Right lobe of liver (tissue), 6 donors: ENCODE data around the gene CAMTA1. TPM values are rescaled to one million over a fixed set of nuclear protein-coding genes. Genes with fewer than 3 reads are reported as not detected.

ENCODE experiments used
- ATAC-seq, 4 donors: fragments of 200-7000 bp; cut with Tn5 transposase; one replicate each; pipeline ENCODE4 v1.9.1; 2020; ENCODE audit warnings: mild to moderate bottlenecking in 4 of 4, moderate library complexity in 4 of 4
- DNase-seq, 3 donors: peaks; one replicate each; pipeline ENCODE4 v3.0.0-alpha.2; 2020
- H3K27ac ChIP-seq, 3 donors: fragments of 200-600 bp; one replicate each; pipeline ENCODE4 v1.8.0; 2022
- H3K27me3 ChIP-seq, 2 donors: fragments of 200-600 bp; one replicate each; pipeline ENCODE4 v1.8.0; 2022
- H3K36me3 ChIP-seq, 4 donors: fragments of 200-600 bp; sonication (generic) in 1 of 4; one replicate each; pipeline versions ENCODE4 v1.5.1 to v1.8.0; 2017 to 2022; ENCODE audit warnings: control low read depth in 1 of 4
- H3K4me1 ChIP-seq, 4 donors: fragments of 200-600 bp; sonication (generic) in 1 of 4; one replicate each; pipeline versions ENCODE4 v1.5.1 to v1.8.0; 2017 to 2022; ENCODE audit warnings: control low read depth in 1 of 4
- H3K4me3 ChIP-seq, 3 donors: fragments of 200-600 bp; one replicate each; pipeline ENCODE4 v1.8.0; 2022
- H3K9me3 ChIP-seq, 4 donors: fragments of 200-600 bp; sonication (generic) in 1 of 4; one replicate each; pipeline versions ENCODE4 v1.5.1 to v1.8.0; 2017 to 2022; ENCODE audit warnings: control low read depth in 1 of 4
- POLR2A ChIP-seq: fragments of 450-650 bp; IDR thresholded peaks from one replicate; pipeline ENCODE4 v1.6.1; 2017; ENCODE audit warnings: antibody characterized with exemption, mild to moderate bottlenecking
- WGBS: methylation state at CpG from one replicate; pipeline ENCODE4 v1.1.6; 2018; ENCODE audit warnings: low coverage, low lambda C conversion rate; ENCODE audit not compliant: insufficient coverage; ENCODE audit errors: missing lambda C conversion rate; 5-methylcytosine and 5-hydroxymethylcytosine counted together
- intact Hi-C, 2 donors: fragments of 100-400 bp; cut with DNase I; formaldehyde crosslinking; loops; one replicate each; pipeline versions ENCODE4 v1.11.2 to v1.14.1; 2022
- total RNA-seq, 6 experiments: library from RNA; depleted of rRNA in 2 of 6; stranded (reverse); fragments of >200 nt in 2 of 6; fragmentation: NEBNext Ultra II Directional in 3 of 6; extraction: Animal tissue kit (Norgen Biotek cat#: 25700) in 3 of 6; gene quantifications; one replicate each; pipeline versions ENCODE4 v1.1.0 to v1.2.4, GENCODE V29; 2016 to 2023
- TF ChIP-seq, protein P1 (sequence below), 4 donors: fragments of 200-600 bp in 3 of 4; fragments of 450-650 bp in 1 of 4; IDR thresholded peaks; one replicate each; pipeline versions ENCODE4 v1.5.1 to v1.8.0; 2016 to 2022; ENCODE audit warnings: antibody characterized with exemption in 4 of 4, mild to moderate bottlenecking in 2 of 4
- donor health status: DM: no; HTN: yes; CAD: no.
- donor health status: DM: no; HTN: no; CAD: no.
- donor health status: DM: no; HTN: no; CAD: no.
- donor health status: DM: no; HTN: yes; CAD: no.
- donor health status: DM: no; HTN: yes; CAD: no.

The CAMTA1 gene
- total RNA-seq, 6 experiments from 2014 or later = 32.3 to 49.4 (median 37.2) TPM

DNA sequence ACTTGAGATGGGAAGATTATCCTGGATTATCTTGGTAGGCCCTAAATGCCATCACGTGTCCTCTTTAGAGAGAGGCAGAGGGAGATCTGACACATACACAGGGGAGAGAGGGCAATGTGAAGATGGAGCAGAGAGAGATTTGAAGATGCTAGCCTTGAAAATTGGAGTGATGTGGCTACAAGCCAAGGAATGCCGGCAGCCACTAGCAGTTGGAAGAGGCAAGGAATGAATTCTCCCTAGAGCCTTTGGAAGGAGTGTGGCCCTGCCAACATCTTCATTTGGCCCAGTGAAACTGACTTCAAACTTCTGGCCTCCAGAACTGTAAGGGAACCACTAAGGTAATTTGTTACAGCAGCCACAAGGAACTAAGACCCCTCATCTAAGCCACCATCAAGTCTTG, 8.9 kb upstream of the CAMTA1 start:
- H3K4me1 ChIP-seq = no peaks in the 10 kb centered on the region
- ATAC-seq (no peak), DNase-seq (no peak)
- H3K4me3 ChIP-seq = no peak overlapping the region
- TF ChIP-seq, protein P1, sequence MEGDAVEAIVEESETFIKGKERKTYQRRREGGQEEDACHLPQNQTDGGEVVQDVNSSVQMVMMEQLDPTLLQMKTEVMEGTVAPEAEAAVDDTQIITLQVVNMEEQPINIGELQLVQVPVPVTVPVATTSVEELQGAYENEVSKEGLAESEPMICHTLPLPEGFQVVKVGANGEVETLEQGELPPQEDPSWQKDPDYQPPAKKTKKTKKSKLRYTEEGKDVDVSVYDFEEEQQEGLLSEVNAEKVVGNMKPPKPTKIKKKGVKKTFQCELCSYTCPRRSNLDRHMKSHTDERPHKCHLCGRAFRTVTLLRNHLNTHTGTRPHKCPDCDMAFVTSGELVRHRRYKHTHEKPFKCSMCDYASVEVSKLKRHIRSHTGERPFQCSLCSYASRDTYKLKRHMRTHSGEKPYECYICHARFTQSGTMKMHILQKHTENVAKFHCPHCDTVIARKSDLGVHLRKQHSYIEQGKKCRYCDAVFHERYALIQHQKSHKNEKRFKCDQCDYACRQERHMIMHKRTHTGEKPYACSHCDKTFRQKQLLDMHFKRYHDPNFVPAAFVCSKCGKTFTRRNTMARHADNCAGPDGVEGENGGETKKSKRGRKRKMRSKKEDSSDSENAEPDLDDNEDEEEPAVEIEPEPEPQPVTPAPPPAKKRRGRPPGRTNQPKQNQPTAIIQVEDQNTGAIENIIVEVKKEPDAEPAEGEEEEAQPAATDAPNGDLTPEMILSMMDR (IDR thresholded peaks at IDR 0.05) = no peak
- TF ChIP-seq POLR2A = no peak
- intact Hi-C loops = no loop called here
- no peaks in the 10 kb centered on the region for H3K27me3 ChIP-seq
- no peaks in the 10 kb centered on the region for H3K9me3 ChIP-seq
- H3K36me3 ChIP-seq = no peaks in the 10 kb centered on the region
- WGBS = 75% methylated on average over 2 of the region's 2 CpGs
- no peak overlapping the region for H3K27ac ChIP-seq

GRCh38 chr1:6776895-6777294, 8.4 kb upstream of the CAMTA1 start:
- WGBS = 61% methylated on average over 6 of the region's 7 CpGs
- Histone ChIP-seq H3K27me3 (no peaks in the 10 kb centered on the region), H3K36me3 (no peaks in the 10 kb centered on the region), H3K27ac (no peak overlapping the region), H3K4me1 (no peaks in the 10 kb centered on the region), H3K4me3 (no peak overlapping the region), H3K9me3 (no peaks in the 10 kb centered on the region)
- TF ChIP-seq, protein P1 (IDR thresholded peaks at IDR 0.05) = no peak
- TF ChIP-seq POLR2A = no peak
- DNase-seq (no peak), ATAC-seq (no peak)
- intact Hi-C loops = no loop called here

DNA sequence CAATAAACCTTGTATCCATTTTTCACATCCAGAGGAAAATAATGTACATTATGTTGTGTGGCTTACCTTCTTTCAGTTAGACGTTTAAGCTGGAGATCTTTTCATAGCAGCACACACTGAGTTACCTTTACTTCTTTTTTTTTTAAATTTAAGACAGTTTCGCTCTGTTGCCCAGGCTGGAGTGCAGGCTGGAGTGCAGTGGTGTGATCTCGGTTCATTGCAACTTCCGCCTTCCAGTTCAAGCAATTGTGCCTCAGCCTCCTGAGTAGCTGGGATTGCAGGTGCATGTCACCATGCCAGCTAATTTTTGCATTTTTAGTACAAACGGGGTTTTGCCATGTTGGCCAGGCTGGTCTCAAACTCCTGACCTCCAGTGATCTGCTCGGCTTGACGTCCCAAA, 7.4 kb upstream of the CAMTA1 start:
- intact Hi-C loops = no loop called here
- Histone ChIP-seq H3K4me3 (no peak overlapping the region), H3K36me3 (no peaks in the 10 kb centered on the region), H3K9me3 (no peaks in the 10 kb centered on the region), H3K27ac (no peak overlapping the region), H3K27me3 (no peaks in the 10 kb centered on the region), H3K4me1 (no peaks in the 10 kb centered on the region)
- no peak for TF ChIP-seq POLR2A
- TF ChIP-seq, protein P1 (IDR thresholded peaks at IDR 0.05) = no peak
- no peak for DNase-seq
- ATAC-seq = no peak
- 67% methylated on average over 7 of the region's 7 CpGs for WGBS

DNA sequence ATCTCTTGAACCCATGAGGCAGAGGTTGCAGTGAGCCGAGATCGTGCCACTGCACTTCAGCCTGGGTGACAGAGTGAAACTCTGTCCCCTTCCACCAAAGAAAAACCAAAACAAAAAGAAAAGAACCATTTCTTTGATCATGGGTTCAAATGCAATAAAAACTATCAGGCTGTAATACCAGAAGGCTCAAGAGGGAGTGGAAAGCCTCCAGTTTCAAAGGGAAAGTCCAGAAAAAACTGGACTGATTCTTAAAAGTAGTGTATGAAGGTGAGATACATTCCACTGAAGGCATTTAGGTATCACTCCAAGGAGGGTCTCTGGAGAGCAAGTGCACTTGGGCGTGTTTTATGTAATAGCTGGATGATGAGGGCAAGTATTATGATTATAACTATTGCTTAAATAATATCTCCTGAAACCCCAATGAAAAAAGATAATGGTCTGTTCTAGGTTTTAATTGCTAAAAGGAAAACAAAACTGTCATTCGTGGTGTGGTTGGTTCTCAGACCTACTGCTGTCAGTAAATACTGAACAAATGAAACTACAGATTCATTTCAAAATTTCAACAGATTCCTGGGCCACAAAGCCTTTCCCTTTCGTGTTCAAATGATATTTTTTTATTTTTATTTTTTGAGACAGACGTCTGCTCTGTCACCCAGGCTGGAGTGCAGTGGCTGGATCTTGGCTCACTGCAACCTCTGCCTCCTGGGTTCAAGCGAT, 6.0 kb upstream of the CAMTA1 start:
- ATAC-seq = no peak
- TF ChIP-seq, protein P1 (IDR thresholded peaks at IDR 0.05) = no peak
- no peak for TF ChIP-seq POLR2A
- no peaks in the 10 kb centered on the region for H3K9me3 ChIP-seq
- intact Hi-C loops = no loop called here
- H3K27me3 ChIP-seq = no peaks in the 10 kb centered on the region
- 66% methylated on average over 6 of the region's 7 CpGs for WGBS
- no peak for DNase-seq
- no peaks in the 10 kb centered on the region for H3K36me3 ChIP-seq
- H3K27ac ChIP-seq = no peak overlapping the region
- H3K4me1 ChIP-seq = peaks cover 0 to 7% (median 3%) of the 10 kb centered on the region in 4 donors
- no peak overlapping the region for H3K4me3 ChIP-seq
